GM19025 (cell line): ENCODE measurements around the gene WBP2.

Experiments
- ATAC-seq: cut with Tn5 transposase; IDR thresholded peaks from one replicate; pipeline ENCODE4 v1.9.1; 2021; ENCODE audit warnings: mild to moderate bottlenecking, low read depth, moderate library complexity; ENCODE audit not compliant: unreplicated experiment

Gene WBP2

DNA sequence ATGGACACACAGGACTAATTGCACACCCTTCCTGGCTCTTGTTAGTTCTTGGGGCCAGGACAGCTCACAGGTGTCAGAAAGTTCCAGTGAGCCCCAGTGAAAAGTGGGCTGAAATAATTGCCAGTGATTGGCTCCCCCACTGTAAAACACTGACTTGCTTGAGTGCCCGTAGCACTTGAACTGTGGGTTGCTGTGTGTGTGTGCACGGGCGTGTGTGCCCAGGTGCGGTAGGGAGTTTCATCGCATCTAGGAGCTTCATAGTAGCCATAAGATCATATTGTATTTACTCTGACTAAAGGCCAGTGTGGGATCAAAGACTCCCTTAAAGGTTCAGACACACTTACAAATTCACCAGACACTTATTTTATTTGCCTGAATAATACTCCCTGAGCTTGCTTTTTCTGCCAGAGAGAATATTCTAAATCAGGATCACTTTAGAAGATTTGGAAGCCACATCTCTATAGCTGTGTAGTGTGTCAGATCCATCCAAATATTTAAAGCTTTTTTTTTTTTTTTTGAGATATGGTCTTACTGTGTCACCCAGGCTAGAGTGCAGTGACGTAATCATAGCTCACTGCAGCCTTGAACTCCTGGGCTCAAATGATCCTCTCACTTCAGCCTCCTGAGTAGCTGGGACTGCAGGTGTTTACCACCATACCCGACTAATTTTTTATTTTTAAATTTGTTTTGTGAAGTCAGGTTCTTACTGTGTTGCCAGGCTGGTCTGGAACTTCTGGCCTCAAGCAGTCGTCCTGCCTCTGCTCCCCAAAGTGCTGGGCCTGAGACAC lies 59.1 kb downstream of the WBP2 start:
- ATAC-seq: no peak
